T-helper 2 cell (primary cell): ENCODE measurements around the gene CDC14C.

ENCODE experiments used
- DNase-seq, 5 experiments: peaks; one replicate each; pipeline versions ENCODE4 v3.0.0 to v3.0.0-alpha.2; 2012 to 2022

The CDC14C gene

DNA sequence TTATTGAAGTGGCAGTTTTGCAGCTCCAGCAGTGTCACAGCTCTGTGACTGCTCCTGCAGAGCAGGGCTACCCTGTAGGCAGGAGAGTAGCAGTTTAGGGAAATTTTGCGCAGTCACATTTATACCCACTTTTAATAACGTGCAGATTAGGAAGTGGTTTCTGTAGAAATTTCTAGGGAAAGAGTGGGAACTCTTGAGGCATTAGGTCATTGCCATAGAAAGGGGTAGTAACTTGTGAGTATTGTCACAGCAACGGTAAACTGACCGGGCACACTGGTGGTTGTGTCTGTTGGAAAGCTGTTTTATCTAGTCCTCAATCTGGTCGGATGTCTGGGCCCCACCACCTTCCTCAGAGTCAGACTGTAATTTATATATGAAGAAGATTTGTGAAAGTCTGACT, 51.9 kb downstream of the CDC14C start:
- no peak for DNase-seq

- DNase-seq = no peak
These were observed 52.5 kb downstream of the CDC14C start for GRCh38 chr7:48976850-48977249.
